ENCODE results near the gene DLK2. TPM values are rescaled to one million over a fixed set of nuclear protein-coding genes. Genes with fewer than 3 reads are reported as not detected.
"Not testable (repeated sequence)": the region's sequence is repeated elsewhere in the genome, so short reads cannot be mapped to it uniquely, and the experiment has no call there.

The DLK2 gene
- total and polyA plus RNA-seq, 9 donors, result 1.7 to 3.5 (median 2.3) TPM

- not testable (repeated sequence) for H3K27ac ChIP-seq (ENCODE audit: low read length); H3K4me1 ChIP-seq (ENCODE audit: control insufficient read depth, insufficient read depth, low read length); H3K4me3 ChIP-seq (ENCODE audit: low read length); H3K9me3 ChIP-seq (replicated peaks; ENCODE audit: control insufficient read depth, low read depth, low read length); DNase-seq; H3K36me3 ChIP-seq (ENCODE audit: control insufficient read depth, insufficient read depth, low read length); H3K27me3 ChIP-seq (ENCODE audit: control insufficient read depth, insufficient read depth, low read length)
- WGBS (ENCODE audit: insufficient coverage), result no CpG with 5 or more reads among the region's 8 CpGs
Measured at GRCh38 chr6:43415275-43415674, 40.1 kb downstream of the DLK2 start.

GRCh38 chr6:43413002-43413401 lies 42.3 kb downstream of the DLK2 start:
- DNase-seq, result no peak
- Histone ChIP-seq H3K27me3 (ENCODE audit: control insufficient read depth, insufficient read depth, low read length) (peaks cover 4% of the 10 kb centered on the region), H3K27ac (ENCODE audit: low read length) (no peak overlapping the region), H3K9me3 (replicated peaks; ENCODE audit: control insufficient read depth, low read depth, low read length) (no peaks in the 10 kb centered on the region), H3K4me3 (ENCODE audit: low read length) (no peak overlapping the region), H3K4me1 (ENCODE audit: control insufficient read depth, insufficient read depth, low read length) (no peaks in the 10 kb centered on the region), H3K36me3 (ENCODE audit: control insufficient read depth, insufficient read depth, low read length) (no peaks in the 10 kb centered on the region)
- 94% methylated on average over 2 of the region's 2 CpGs for WGBS (ENCODE audit: insufficient coverage)

- H3K36me3 ChIP-seq (ENCODE audit: control insufficient read depth, insufficient read depth, low read length), result no peaks in the 10 kb centered on the region
- H3K27ac ChIP-seq (ENCODE audit: low read length), result no peak overlapping the region
- no peak overlapping the region for H3K4me3 ChIP-seq (ENCODE audit: low read length)
- H3K27me3 ChIP-seq (ENCODE audit: control insufficient read depth, insufficient read depth, low read length), result peaks cover 4% of the 10 kb centered on the region
- H3K4me1 ChIP-seq (ENCODE audit: control insufficient read depth, insufficient read depth, low read length), result no peaks in the 10 kb centered on the region
- 79% methylated on average over 5 of the region's 5 CpGs for WGBS (ENCODE audit: insufficient coverage)
- H3K9me3 ChIP-seq (replicated peaks; ENCODE audit: control insufficient read depth, low read depth, low read length), result no peaks in the 10 kb centered on the region
- DNase-seq, result no peak
Measured at GRCh38 chr6:43412541-43412940, 42.8 kb downstream of the DLK2 start.

- WGBS (ENCODE audit: insufficient coverage), result no CpG with 5 or more reads among the region's 1 CpG
- H3K4me1 ChIP-seq (ENCODE audit: control insufficient read depth, insufficient read depth, low read length); H3K27me3 ChIP-seq (ENCODE audit: control insufficient read depth, insufficient read depth, low read length); H3K36me3 ChIP-seq (ENCODE audit: control insufficient read depth, insufficient read depth, low read length); H3K4me3 ChIP-seq (ENCODE audit: low read length); DNase-seq; H3K9me3 ChIP-seq (replicated peaks; ENCODE audit: control insufficient read depth, low read depth, low read length); H3K27ac ChIP-seq (ENCODE audit: low read length): not testable (repeated sequence)
Measured at GRCh38 chr6:43410776-43411175, 44.6 kb downstream of the DLK2 start.

- H3K27me3 ChIP-seq (ENCODE audit: control insufficient read depth, insufficient read depth, low read length), result peaks cover 4% of the 10 kb centered on the region
- H3K36me3 ChIP-seq (ENCODE audit: control insufficient read depth, insufficient read depth, low read length), result no peaks in the 10 kb centered on the region
- DNase-seq, result no peak
- no peaks in the 10 kb centered on the region for H3K9me3 ChIP-seq (replicated peaks; ENCODE audit: control insufficient read depth, low read depth, low read length)
- WGBS (ENCODE audit: insufficient coverage), result 78% methylated on average over 3 of the region's 4 CpGs
- no peaks in the 10 kb centered on the region for H3K4me1 ChIP-seq (ENCODE audit: control insufficient read depth, insufficient read depth, low read length)
- H3K4me3 ChIP-seq (ENCODE audit: low read length), result no peak overlapping the region
- H3K27ac ChIP-seq (ENCODE audit: low read length), result no peak overlapping the region
Measured at GRCh38 chr6:43408259-43408658, 47.1 kb downstream of the DLK2 start.

- no peak overlapping the region for H3K27ac ChIP-seq (ENCODE audit: low read length)
- peaks cover 4% of the 10 kb centered on the region for H3K27me3 ChIP-seq (ENCODE audit: control insufficient read depth, insufficient read depth, low read length)
- H3K4me3 ChIP-seq (ENCODE audit: low read length), result no peak overlapping the region
- H3K9me3 ChIP-seq (replicated peaks; ENCODE audit: control insufficient read depth, low read depth, low read length), result no peaks in the 10 kb centered on the region
- DNase-seq, result no peak
- WGBS (ENCODE audit: insufficient coverage), result 86% methylated on average over 1 of the region's 1 CpG
- no peaks in the 10 kb centered on the region for H3K36me3 ChIP-seq (ENCODE audit: control insufficient read depth, insufficient read depth, low read length)
- H3K4me1 ChIP-seq (ENCODE audit: control insufficient read depth, insufficient read depth, low read length), result no peaks in the 10 kb centered on the region
Measured at GRCh38 chr6:43407296-43407695, 48.1 kb downstream of the DLK2 start.

- Histone ChIP-seq H3K4me1 (ENCODE audit: control insufficient read depth, insufficient read depth, low read length) (no peaks in the 10 kb centered on the region), H3K27ac (ENCODE audit: low read length) (no peak overlapping the region), H3K4me3 (ENCODE audit: low read length) (no peak overlapping the region), H3K27me3 (ENCODE audit: control insufficient read depth, insufficient read depth, low read length) (peaks cover 4% of the 10 kb centered on the region), H3K9me3 (replicated peaks; ENCODE audit: control insufficient read depth, low read depth, low read length) (no peaks in the 10 kb centered on the region), H3K36me3 (ENCODE audit: control insufficient read depth, insufficient read depth, low read length) (no peaks in the 10 kb centered on the region)
- 51% methylated on average over 3 of the region's 3 CpGs for WGBS (ENCODE audit: insufficient coverage)
- no peak for DNase-seq
Measured at GRCh38 chr6:43405354-43405753, 50.0 kb downstream of the DLK2 start.

GRCh38 chr6:43402820-43403219 lies 52.5 kb downstream of the DLK2 start:
- no peak overlapping the region for H3K4me3 ChIP-seq (ENCODE audit: low read length)
- no peak for DNase-seq
- H3K27me3 ChIP-seq (ENCODE audit: control insufficient read depth, insufficient read depth, low read length), result peaks cover 4% of the 10 kb centered on the region
- H3K36me3 ChIP-seq (ENCODE audit: control insufficient read depth, insufficient read depth, low read length), result no peaks in the 10 kb centered on the region
- H3K9me3 ChIP-seq (replicated peaks; ENCODE audit: control insufficient read depth, low read depth, low read length), result no peaks in the 10 kb centered on the region
- 46% methylated on average over 1 of the region's 1 CpG for WGBS (ENCODE audit: insufficient coverage)
- no peak overlapping the region for H3K27ac ChIP-seq (ENCODE audit: low read length)
- no peaks in the 10 kb centered on the region for H3K4me1 ChIP-seq (ENCODE audit: control insufficient read depth, insufficient read depth, low read length)

- WGBS (ENCODE audit: insufficient coverage), result 85% methylated on average over 2 of the region's 3 CpGs
- Histone ChIP-seq H3K4me1 (ENCODE audit: control insufficient read depth, insufficient read depth, low read length) (no peaks in the 10 kb centered on the region), H3K27ac (ENCODE audit: low read length) (no peak overlapping the region), H3K9me3 (replicated peaks; ENCODE audit: control insufficient read depth, low read depth, low read length) (no peaks in the 10 kb centered on the region), H3K4me3 (ENCODE audit: low read length) (no peak overlapping the region), H3K36me3 (ENCODE audit: control insufficient read depth, insufficient read depth, low read length) (no peaks in the 10 kb centered on the region), H3K27me3 (ENCODE audit: control insufficient read depth, insufficient read depth, low read length) (peaks cover 4% of the 10 kb centered on the region)
- DNase-seq, result no peak
Measured at GRCh38 chr6:43401730-43402129, 53.6 kb downstream of the DLK2 start.
